ENCODE data around the gene ZKSCAN8.
"Not testable (repeated sequence)": the region's sequence is repeated elsewhere in the genome, so short reads cannot be mapped to it uniquely, and the experiment has no call there.

The ZKSCAN8 gene

GRCh38 chr6:28141500-28142329 is at the start of gene ZKSCAN8:
Gene ZKSCAN8 (plus strand): TSS chr6:28141883. CDS start chr6:28148408, 6,525 bp downstream.
- peak; percentile 99 for DNase-seq

- DNase-seq: not testable (repeated sequence)
These were observed 39.5 kb upstream of the ZKSCAN8 start for GRCh38 chr6:28102222-28102621.

- DNase-seq: not testable (repeated sequence)
These were observed 39.0 kb upstream of the ZKSCAN8 start for GRCh38 chr6:28102699-28103098.

GRCh38 chr6:28104392-28105244 is 37.1 kb upstream of the ZKSCAN8 start:
- peak; percentile 94 for DNase-seq

GRCh38 chr6:28105245-28105639 is 36.4 kb upstream of the ZKSCAN8 start:
- peak; percentile 67 for DNase-seq

GRCh38 chr6:28107506-28107905 is 34.2 kb upstream of the ZKSCAN8 start:
- no peak for DNase-seq

GRCh38 chr6:28111964-28112363 is 29.7 kb upstream of the ZKSCAN8 start:
- DNase-seq: no peak

DNA sequence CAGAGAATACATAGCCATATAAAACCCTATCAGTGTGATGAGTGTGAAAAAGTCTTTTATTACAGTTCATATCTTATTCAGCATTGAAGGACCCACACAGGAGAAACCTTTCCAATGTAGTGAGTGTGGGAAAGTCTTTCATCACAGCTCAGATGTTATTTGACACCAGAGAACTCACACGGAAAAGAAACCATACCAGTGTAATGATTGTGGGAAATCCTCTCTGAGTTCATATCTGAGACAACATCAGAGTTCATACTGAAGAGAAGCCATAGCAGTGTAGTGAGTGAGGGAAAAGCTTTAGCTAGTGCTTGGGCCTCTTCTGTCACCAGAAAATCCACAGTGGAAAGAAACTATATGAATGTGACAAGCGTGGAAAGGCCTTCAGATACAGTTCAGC is 25.9 kb upstream of the ZKSCAN8 start:
- DNase-seq: no peak

DNA sequence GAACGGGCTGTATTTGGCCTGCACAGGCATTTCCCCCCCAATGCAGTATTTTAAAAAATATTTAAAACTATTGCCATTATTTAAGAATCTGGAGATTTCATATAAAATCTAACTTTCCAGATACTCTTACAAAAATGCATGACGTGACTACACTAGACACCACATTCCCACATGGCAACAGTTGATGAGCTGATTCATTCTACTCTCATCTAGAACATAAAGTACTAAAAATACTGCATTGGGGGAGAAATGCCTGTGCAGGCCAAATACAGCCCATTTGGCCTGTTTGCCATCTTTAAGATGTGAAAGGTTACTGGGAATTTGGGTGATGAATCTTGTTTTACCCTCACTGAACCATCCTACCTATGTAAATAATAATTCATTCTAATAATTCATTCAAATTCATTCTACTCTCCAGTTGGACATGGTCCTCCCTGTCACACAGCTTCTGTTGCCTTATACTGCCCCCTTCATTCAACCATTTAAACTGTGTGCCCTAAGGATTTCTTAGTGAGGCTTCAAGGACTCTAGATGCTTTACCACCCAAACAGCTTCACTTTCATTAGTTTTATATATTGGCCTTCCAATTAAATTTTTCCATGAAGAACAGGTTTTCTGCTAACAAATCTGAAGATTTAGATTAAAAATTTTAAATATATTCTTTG is 24.2 kb upstream of the ZKSCAN8 start:
- no peak for DNase-seq

DNA sequence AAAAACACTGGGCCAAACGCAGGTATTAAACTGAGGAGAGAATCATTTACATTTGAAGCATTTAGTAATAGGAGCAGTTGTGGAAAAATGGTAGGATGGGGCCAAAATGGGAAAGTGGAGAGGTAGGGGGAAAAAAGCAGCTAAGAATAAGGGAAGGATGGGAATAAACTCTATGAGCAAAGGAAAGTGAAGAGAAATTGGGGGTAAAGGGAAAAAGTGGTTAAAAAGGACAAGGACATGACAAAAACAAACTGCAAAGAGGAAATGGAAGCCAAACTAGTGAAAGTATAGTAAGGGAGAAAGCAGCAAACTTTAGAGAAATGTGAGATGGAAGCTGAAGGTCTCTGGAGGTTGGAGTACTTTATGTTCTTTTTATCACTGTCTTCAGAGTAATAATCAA is 23.5 kb upstream of the ZKSCAN8 start:
- DNase-seq: no peak

GRCh38 chr6:28121876-28122275 is 19.8 kb upstream of the ZKSCAN8 start:
- no peak for DNase-seq

GRCh38 chr6:28122283-28122682 is 19.4 kb upstream of the ZKSCAN8 start:
- DNase-seq: not testable (repeated sequence)

- peak; percentile 98 for DNase-seq
These were observed 17.2 kb upstream of the ZKSCAN8 start, which contains the start of gene ZSCAN16 for GRCh38 chr6:28124350-28124970. Gene ZSCAN16 (plus strand): TSS chr6:28124609. CDS start chr6:28125444, 835 bp downstream.

DNA sequence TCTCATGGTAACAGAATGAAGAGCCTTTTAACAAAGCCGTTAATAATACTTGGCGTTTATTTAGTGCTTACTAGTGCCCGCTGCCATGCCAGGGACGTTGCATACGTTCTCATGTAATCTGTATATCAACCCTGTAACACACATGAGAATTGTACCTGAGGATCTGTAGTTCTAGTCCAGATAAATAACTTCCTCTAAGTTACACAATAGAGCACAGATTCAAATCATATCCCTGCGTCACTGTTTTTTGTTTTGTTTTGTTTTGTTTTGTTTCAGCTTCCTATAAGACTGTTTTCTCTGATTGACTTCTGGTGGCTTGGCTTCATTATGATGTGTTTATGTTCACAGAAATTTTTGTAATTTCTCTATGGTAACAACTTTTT is 16.7 kb upstream of the ZKSCAN8 start:
- DNase-seq: no peak

DNA sequence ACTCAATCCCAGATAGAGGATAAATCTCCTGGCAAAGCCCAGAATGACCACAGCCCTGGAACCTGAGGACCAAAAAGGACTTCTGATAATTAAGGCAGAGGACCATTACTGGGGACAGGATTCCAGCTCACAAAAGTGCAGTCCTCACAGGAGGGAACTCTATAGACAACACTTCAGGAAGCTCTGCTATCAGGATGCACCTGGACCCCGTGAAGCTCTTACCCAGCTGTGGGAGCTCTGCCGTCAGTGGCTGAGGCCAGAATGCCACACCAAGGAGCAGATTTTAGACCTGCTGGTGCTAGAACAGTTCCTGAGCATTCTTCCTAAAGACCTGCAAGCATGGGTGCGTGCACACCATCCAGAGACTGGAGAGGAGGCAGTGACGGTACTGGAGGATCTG is 16.3 kb upstream of the ZKSCAN8 start:
- no peak for DNase-seq

- peak; percentile 48 for DNase-seq
These were observed 7.7 kb upstream of the ZKSCAN8 start for GRCh38 chr6:28134015-28134414.

GRCh38 chr6:28134716-28135115 is 7.0 kb upstream of the ZKSCAN8 start:
- no peak for DNase-seq

GRCh38 chr6:28135393-28135792 is 6.3 kb upstream of the ZKSCAN8 start:
- DNase-seq: no peak

DNA sequence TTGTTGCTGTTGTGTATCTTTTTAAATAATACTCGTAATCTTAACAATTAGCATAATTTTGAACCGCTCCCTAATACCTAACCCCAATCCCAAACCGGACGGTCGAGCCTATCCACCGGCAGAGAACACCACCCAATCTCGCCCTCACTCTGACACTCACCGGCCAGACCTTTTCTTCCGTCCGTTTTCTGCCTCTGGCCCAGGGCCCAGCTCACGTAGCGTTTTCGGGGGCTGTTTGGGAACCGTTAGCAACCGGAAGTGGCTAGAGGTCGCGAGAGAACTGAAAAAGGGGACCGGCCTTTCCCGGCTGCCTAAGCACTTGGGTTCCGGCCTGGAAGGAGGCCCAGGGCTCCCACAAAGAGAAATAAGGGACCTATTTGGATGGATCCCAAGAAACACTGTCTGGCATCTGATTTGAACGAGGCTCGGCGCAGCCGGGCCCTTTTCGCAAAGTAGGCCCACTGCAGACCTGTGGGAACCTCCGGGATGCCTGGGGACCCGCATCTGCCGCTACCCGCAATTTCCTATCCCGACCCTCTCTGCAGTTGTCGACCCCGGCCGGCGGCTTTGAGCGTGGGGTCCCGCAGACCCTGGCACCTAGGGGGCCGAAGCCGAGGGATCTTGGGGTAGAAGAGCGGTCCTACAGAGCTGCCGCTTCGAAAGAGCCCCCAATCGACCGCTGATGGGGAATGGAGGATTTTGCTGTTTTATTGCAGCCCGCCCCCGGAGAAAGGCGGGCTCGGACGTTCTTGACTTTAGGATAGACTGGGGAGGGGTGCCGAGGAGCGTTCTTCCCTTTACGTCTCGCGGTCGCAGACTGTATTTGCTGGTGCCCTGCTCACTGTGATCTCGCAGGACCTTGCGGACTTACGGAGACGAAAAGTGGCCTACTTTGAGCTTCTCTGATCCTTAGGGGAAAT is 4.8 kb upstream of the ZKSCAN8 start:
- DNase-seq: peak; percentile 98

DNA sequence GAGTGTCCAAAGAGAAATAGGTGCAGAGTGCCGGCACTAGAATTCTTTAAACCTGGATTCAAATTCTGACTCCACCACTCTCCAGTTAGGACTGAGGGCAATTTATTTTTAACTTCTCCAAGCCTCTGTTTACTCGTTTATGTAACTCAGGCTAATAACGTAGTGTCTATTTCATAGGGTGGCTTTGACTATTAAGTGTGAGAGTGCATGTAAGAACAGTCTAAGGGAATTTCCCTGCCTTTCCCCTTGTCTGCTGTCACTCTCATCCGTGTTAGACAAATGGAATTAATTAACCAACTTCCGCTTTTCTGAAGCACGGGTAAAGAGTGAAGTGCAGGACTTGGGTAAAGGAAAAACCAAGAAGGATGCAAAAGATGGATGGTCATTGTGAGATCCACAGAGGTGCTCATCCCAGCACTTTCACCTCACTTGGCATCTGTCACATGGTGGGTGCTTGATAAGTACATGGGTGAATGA is 4.1 kb upstream of the ZKSCAN8 start:
- DNase-seq: peak; percentile 48

DNA sequence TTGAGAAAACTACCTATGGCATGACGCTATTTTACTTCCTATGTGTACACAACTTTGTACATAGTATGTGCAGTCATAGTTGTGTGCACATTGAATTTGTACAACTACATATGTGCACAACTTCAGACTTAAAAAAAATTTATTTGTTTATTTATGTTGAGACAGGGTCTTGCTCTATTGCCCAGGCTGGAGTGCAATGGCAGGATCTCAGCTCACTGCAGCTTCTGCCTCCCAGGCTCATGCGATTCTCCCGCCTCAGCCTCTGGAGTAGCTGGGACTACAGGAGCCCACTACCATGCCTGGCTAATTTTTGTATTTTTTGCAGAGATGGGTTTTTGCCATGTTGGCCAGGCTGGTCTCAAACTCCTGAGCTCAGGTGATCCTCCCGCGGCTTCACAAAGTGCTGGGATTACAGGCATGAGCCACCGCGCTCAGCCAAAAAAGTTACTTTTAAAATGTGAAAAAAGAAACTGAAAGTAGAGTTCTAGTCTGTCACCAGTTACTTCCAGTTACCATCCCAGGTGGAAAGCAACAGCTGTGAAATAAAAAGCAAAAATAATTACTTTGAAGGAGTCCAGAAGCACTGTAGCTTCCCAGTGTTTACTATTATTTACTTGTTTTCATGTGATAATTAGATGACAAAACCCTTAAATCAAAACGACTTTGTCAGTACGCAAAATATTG is 1.7 kb upstream of the ZKSCAN8 start:
- DNase-seq: no peak
